DOHH2 (cell line): ENCODE data around the gene ALOXE3.
A peak's percentile ranks its signal among the peaks of the same experiment; 100 is the strongest.

Experiments used
- H3F3A ChIP-seq: fragments of 200-600 bp; sonication (generic), shearing (Covaris generic); 2 replicates; pipeline ENCODE4 v1.6.0; 2016; ENCODE audit warnings: antibody characterized with exemption, mild to moderate bottlenecking; ENCODE audit not compliant: control insufficient read depth, insufficient read depth
- H3K27ac ChIP-seq: fragments of 200-600 bp; sonication (generic); 2 replicates; pipeline ENCODE4 v1.5.1; 2014; ENCODE audit warnings: low read depth, mild to moderate bottlenecking, low read length, moderate library complexity
- H3K27me3 ChIP-seq: fragments of 200-600 bp; sonication (generic); 2 replicates; pipeline ENCODE4 v1.6.1; 2014; ENCODE audit warnings: mild to moderate bottlenecking, low read length, mixed read lengths; ENCODE audit not compliant: control insufficient read depth
- H3K36me3 ChIP-seq: fragments of 200-600 bp; sonication (generic); 2 replicates; pipeline ENCODE4 v1.6.1; 2014; ENCODE audit warnings: mild to moderate bottlenecking, low read length, moderate library complexity, mixed read lengths; ENCODE audit not compliant: control insufficient read depth
- H3K4me1 ChIP-seq: fragments of 200-600 bp; sonication (generic); 2 replicates; pipeline ENCODE4 v1.6.1; 2014; ENCODE audit warnings: mild to moderate bottlenecking, low read length, mixed read lengths; ENCODE audit not compliant: control insufficient read depth
- H3K4me2 ChIP-seq: fragments of 200-600 bp; sonication (generic); 2 replicates; pipeline ENCODE4 v1.6.0; 2014; ENCODE audit warnings: mild to moderate bottlenecking, low read length, moderate library complexity
- H3K4me3 ChIP-seq: fragments of 200-600 bp; sonication (generic); 2 replicates; pipeline ENCODE4 v1.5.1; 2014; ENCODE audit warnings: mild to moderate bottlenecking, low read length, mixed read lengths
- H3K79me2 ChIP-seq: fragments of 200-600 bp; sonication (generic); 2 replicates; pipeline ENCODE4 v1.6.1; 2014; ENCODE audit warnings: mild to moderate bottlenecking, low read length, mixed read lengths; ENCODE audit not compliant: control insufficient read depth
- H3K9me2 ChIP-seq: fragments of 200-600 bp; sonication (generic); replicated peaks from 2 replicates; pipeline ENCODE4 v1.6.1; 2014; ENCODE audit warnings: mild to moderate bottlenecking, low read length, mixed read lengths; ENCODE audit not compliant: control insufficient read depth
- H3K9me3 ChIP-seq: fragments of 200-600 bp; sonication (generic); 2 replicates; pipeline ENCODE4 v1.6.1; 2014; ENCODE audit warnings: antibody characterized with exemption, low read length, mixed read lengths; ENCODE audit not compliant: control insufficient read depth, insufficient read depth
- H4K20me1 ChIP-seq: fragments of 200-600 bp; sonication (generic); 2 replicates; pipeline ENCODE4 v1.6.0; 2014; ENCODE audit warnings: low read depth, mild to moderate bottlenecking, antibody characterized with exemption, low read length, moderate library complexity; ENCODE audit not compliant: control insufficient read depth, insufficient read depth
- CTCF ChIP-seq: fragments of 200-600 bp; sonication (generic); IDR thresholded peaks from one replicate; pipeline ENCODE4 v1.5.1; 2014; ENCODE audit warnings: antibody characterized with exemption, mild to moderate bottlenecking, low read depth, low read length; ENCODE audit not compliant: poor library complexity, severe bottlenecking
- EZH2phosphoT487 ChIP-seq: fragments of 200-600 bp; sonication (generic); IDR thresholded peaks from 2 replicates; pipeline ENCODE4 v1.6.1; 2017; ENCODE audit warnings: borderline replicate concordance, mild to moderate bottlenecking, antibody characterized with exemption, low read length, moderate library complexity, mixed read lengths

Gene ALOXE3

GRCh38 chr17:8153525-8153956 lies 35.2 kb upstream of the ALOXE3 start:
- Histone ChIP-seq H3K79me2 (peaks cover 24% of the 10 kb centered on the region), H3K36me3 (peaks cover 25% of the 10 kb centered on the region), H3K9me3 (no peaks in the 10 kb centered on the region), H4K20me1 (no peaks in the 10 kb centered on the region), H3K4me3 (no peak overlapping the region), H3K4me2 (peak overlapping the region; percentile 99), H3K27me3 (no peaks in the 10 kb centered on the region), H3F3A (peaks cover 11% of the 10 kb centered on the region), H3K4me1 (peaks cover 68% of the 10 kb centered on the region), H3K27ac (no peak overlapping the region), H3K9me2 (no peaks in the 10 kb centered on the region)
- no peak for TF ChIP-seq EZH2phosphoT487
- TF ChIP-seq CTCF: no peak

GRCh38 chr17:8153031-8153451 lies 34.7 kb upstream of the ALOXE3 start:
- H3K9me2 ChIP-seq: no peaks in the 10 kb centered on the region
- H3K4me1 ChIP-seq: peaks cover 64% of the 10 kb centered on the region
- peaks cover 11% of the 10 kb centered on the region for H3F3A ChIP-seq
- TF ChIP-seq EZH2phosphoT487 (no peak), CTCF (no peak)
- H3K27me3 ChIP-seq: no peaks in the 10 kb centered on the region
- peaks cover 25% of the 10 kb centered on the region for H3K36me3 ChIP-seq
- H3K9me3 ChIP-seq: no peaks in the 10 kb centered on the region
- peak overlapping the region; percentile 99 for H3K4me2 ChIP-seq
- no peaks in the 10 kb centered on the region for H4K20me1 ChIP-seq
- no peak overlapping the region for H3K27ac ChIP-seq
- peaks cover 24% of the 10 kb centered on the region for H3K79me2 ChIP-seq
- H3K4me3 ChIP-seq: peak overlapping the region; percentile 90

- no peaks in the 10 kb centered on the region for H4K20me1 ChIP-seq
- peak within 1 kb of the TSS; percentile 64 for H3K27ac ChIP-seq
- peaks cover 30% of the 10 kb centered on the region for H3K36me3 ChIP-seq
- peaks cover 24% of the 10 kb centered on the region for H3K79me2 ChIP-seq
- no peak for TF ChIP-seq EZH2phosphoT487
- no peak for TF ChIP-seq CTCF
- peak within 1 kb of the TSS; percentile 90 for H3K4me3 ChIP-seq
- no peaks in the 10 kb centered on the region for H3K9me2 ChIP-seq
- peaks cover 11% of the 10 kb centered on the region for H3F3A ChIP-seq
- H3K4me1 ChIP-seq: peaks cover 64% of the 10 kb centered on the region
- no peaks in the 10 kb centered on the region for H3K9me3 ChIP-seq
- peak within 1 kb of the TSS; percentile 99 for H3K4me2 ChIP-seq
- no peaks in the 10 kb centered on the region for H3K27me3 ChIP-seq
Measured at GRCh38 chr17:8152112-8152775, 33.9 kb upstream of the ALOXE3 start, which contains the start of gene PER1. PER1 (minus strand) TSS chr17:8152404; CDS start chr17:8150706, 1,698 bp downstream.
